ENCODE data around the gene RAB40B.

RAB40B gene

GRCh38 chr17:82674656-82675475 lies 23.6 kb downstream of the RAB40B start:
- in situ Hi-C loops (cut with MboI; ENCODE audit: low sequenced_read_pairs): no loop called here

- in situ Hi-C loops (cut with MboI; ENCODE audit: low sequenced_read_pairs): no loop called here
These were observed 27.6 kb downstream of the RAB40B start for GRCh38 chr17:82670661-82671450.

- in situ Hi-C loops (cut with MboI; ENCODE audit: low sequenced_read_pairs): no loop called here
These were observed 29.8 kb downstream of the RAB40B start for GRCh38 chr17:82668631-82669099.

GRCh38 chr17:82668024-82668630 lies 30.4 kb downstream of the RAB40B start:
- in situ Hi-C loops (cut with MboI; ENCODE audit: low sequenced_read_pairs): no loop called here

GRCh38 chr17:82667668-82668000 lies 30.9 kb downstream of the RAB40B start:
- in situ Hi-C loops (cut with MboI; ENCODE audit: low sequenced_read_pairs): no loop called here

GRCh38 chr17:82666931-82667667 lies 31.4 kb downstream of the RAB40B start:
- in situ Hi-C loops (cut with MboI; ENCODE audit: low sequenced_read_pairs): no loop called here

- in situ Hi-C loops (cut with MboI; ENCODE audit: low sequenced_read_pairs): no loop called here
These were observed 32.6 kb downstream of the RAB40B start for GRCh38 chr17:82665891-82666290.

GRCh38 chr17:82665217-82665616 lies 33.3 kb downstream of the RAB40B start:
- in situ Hi-C loops (cut with MboI; ENCODE audit: low sequenced_read_pairs): no loop called here

GRCh38 chr17:82664701-82665182 lies 33.8 kb downstream of the RAB40B start:
- in situ Hi-C loops (cut with MboI; ENCODE audit: low sequenced_read_pairs): no loop called here

GRCh38 chr17:82664276-82664575 lies 34.3 kb downstream of the RAB40B start:
- in situ Hi-C loops (cut with MboI; ENCODE audit: low sequenced_read_pairs): no loop called here

GRCh38 chr17:82663381-82664275 lies 34.9 kb downstream of the RAB40B start:
- in situ Hi-C loops (cut with MboI; ENCODE audit: low sequenced_read_pairs): no loop called here

- in situ Hi-C loops (cut with MboI; ENCODE audit: low sequenced_read_pairs): no loop called here
These were observed 35.7 kb downstream of the RAB40B start for GRCh38 chr17:82662711-82663261.

GRCh38 chr17:82661717-82662683 lies 36.5 kb downstream of the RAB40B start:
- in situ Hi-C loops (cut with MboI; ENCODE audit: low sequenced_read_pairs): no loop called here

GRCh38 chr17:82659886-82660285 lies 38.6 kb downstream of the RAB40B start:
- in situ Hi-C loops (cut with MboI; ENCODE audit: low sequenced_read_pairs): loop anchor here (10.0 kb wide), 1 partner anchor 85 kb away; no protein-coding TSS in a partner anchor

GRCh38 chr17:82658796-82659452 lies 39.6 kb downstream of the RAB40B start:
- in situ Hi-C loops (cut with MboI; ENCODE audit: low sequenced_read_pairs): loop anchor here (10.0 kb wide), 1 partner anchor 86 kb away; no protein-coding TSS in a partner anchor

- in situ Hi-C loops (cut with MboI; ENCODE audit: low sequenced_read_pairs): loop anchor here (10.0 kb wide), 1 partner anchor 86 kb away; no protein-coding TSS in a partner anchor
These were observed 40.2 kb downstream of the RAB40B start for GRCh38 chr17:82658331-82658730.

GRCh38 chr17:82657926-82658325 lies 40.6 kb downstream of the RAB40B start:
- in situ Hi-C loops (cut with MboI; ENCODE audit: low sequenced_read_pairs): loop anchor here (10.0 kb wide), 1 partner anchor 87 kb away; no protein-coding TSS in a partner anchor

GRCh38 chr17:82656266-82656665 lies 42.2 kb downstream of the RAB40B start:
- in situ Hi-C loops (cut with MboI; ENCODE audit: low sequenced_read_pairs): loop anchor here (10.0 kb wide), 1 partner anchor 89 kb away; no protein-coding TSS in a partner anchor
